CD14-positive monocyte (primary cell): ENCODE results near the gene NOD2. TPM values are rescaled to one million over a fixed set of nuclear protein-coding genes. Genes with fewer than 3 reads are reported as not detected.

Experiments
- DNase-seq, 3 donors: peaks; one replicate each; pipeline ENCODE4 v3.0.0-alpha.2; 2011 to 2022
- H2AFZ ChIP-seq: 2 replicates; pipeline ENCODE4 v1.6.0; 2012; ENCODE audit warnings: mild to moderate bottlenecking, low read depth, low read length, inconsistent platforms; ENCODE audit not compliant: insufficient read depth, poor library complexity, severe bottlenecking
- H3K27ac ChIP-seq, 2 donors: 1 replicate in 1 of 2; 2 replicates in 1 of 2; pipeline ENCODE4 v1.5.1; 2012 to 2013; ENCODE audit warnings: low read length in 2 of 2, control low read depth in 1 of 2, inconsistent platforms in 1 of 2, low read depth in 1 of 2, mild to moderate bottlenecking in 1 of 2
- H3K27me3 ChIP-seq, 2 donors: one replicate each; pipeline versions ENCODE4 v1.6.0 to v1.6.1; 2011 to 2013; ENCODE audit warnings: low read length in 2 of 2; ENCODE audit not compliant: control insufficient read depth in 2 of 2, insufficient read depth in 2 of 2
- H3K36me3 ChIP-seq, 2 donors: replicated peaks in 1 of 2; 1 replicate in 1 of 2; 2 replicates in 1 of 2; pipeline versions ENCODE4 v1.5.1 to v1.6.1; 2012 to 2013; ENCODE audit warnings: low read length in 2 of 2, control low read depth in 1 of 2, inconsistent platforms in 1 of 2, mild to moderate bottlenecking in 1 of 2; ENCODE audit not compliant: insufficient read depth in 2 of 2, control insufficient read depth in 1 of 2
- H3K4me1 ChIP-seq, 2 donors: 1 replicate in 1 of 2; 2 replicates in 1 of 2; pipeline versions ENCODE4 v1.5.1 to v1.6.1; 2012 to 2013; ENCODE audit warnings: low read length in 2 of 2, control low read depth in 1 of 2, inconsistent platforms in 1 of 2, mild to moderate bottlenecking in 1 of 2, moderate library complexity in 1 of 2; ENCODE audit not compliant: insufficient read depth in 2 of 2, control insufficient read depth in 1 of 2
- H3K4me2 ChIP-seq: replicated peaks from 2 replicates; pipeline ENCODE3; 2012; ENCODE audit warnings: low read length, moderate library complexity, mild to moderate bottlenecking; ENCODE audit not compliant: poor library complexity, severe bottlenecking; ENCODE audit errors: extremely low read depth
- H3K4me3 ChIP-seq, 3 experiments: fragments of 200-600 bp in 1 of 3; sonication (generic) in 1 of 3; replicated peaks in 1 of 3; 1 replicate in 2 of 3; 2 replicates in 1 of 3; pipeline ENCODE4 v1.5.1; 2011 to 2013; ENCODE audit warnings: low read length in 3 of 3, mild to moderate bottlenecking in 3 of 3, control low read depth in 2 of 3, low read depth in 2 of 3, inconsistent platforms in 1 of 3, moderate library complexity in 1 of 3
- H3K79me2 ChIP-seq: 2 replicates; pipeline ENCODE4 v1.6.0; 2012; ENCODE audit warnings: mild to moderate bottlenecking, control low read depth, inconsistent platforms, low read length, moderate library complexity; ENCODE audit not compliant: insufficient read depth
- H3K9ac ChIP-seq: 2 replicates; pipeline ENCODE4 v1.6.0; 2017; ENCODE audit warnings: low read length, mild to moderate bottlenecking; ENCODE audit not compliant: insufficient read depth, poor library complexity, severe bottlenecking
- H3K9me3 ChIP-seq, 2 donors: replicated peaks in 1 of 2; 1 replicate in 1 of 2; 2 replicates in 1 of 2; pipeline versions ENCODE4 v1.5.1 to v1.6.1; 2012 to 2013; ENCODE audit warnings: low read length in 2 of 2, control low read depth in 1 of 2; ENCODE audit not compliant: control insufficient read depth in 1 of 2, insufficient read depth in 1 of 2
- H4K20me1 ChIP-seq: 2 replicates; pipeline ENCODE4 v1.6.0; 2012; ENCODE audit warnings: mild to moderate bottlenecking, low read length, control low read depth, moderate library complexity; ENCODE audit not compliant: insufficient read depth
- H3K27ac Mint-ChIP-seq, 7 donors: one replicate each; pipeline ENCODE4 v1.8.0; 2020; ENCODE audit warnings: mild to moderate bottlenecking in 7 of 7, mixed read lengths in 7 of 7, moderate library complexity in 6 of 7, inconsistent platforms in 2 of 7
- H3K27me3 Mint-ChIP-seq, 3 donors: one replicate each; pipeline ENCODE4 v1.8.0; 2021 to 2022; ENCODE audit warnings: low read depth in 3 of 3, mild to moderate bottlenecking in 3 of 3, mixed read lengths in 3 of 3, moderate library complexity in 3 of 3, inconsistent platforms in 1 of 3
- H3K36me3 Mint-ChIP-seq, 2 donors: one replicate each; pipeline ENCODE4 v1.8.0; 2020; ENCODE audit warnings: mixed read lengths in 2 of 2, inconsistent platforms in 1 of 2, mild to moderate bottlenecking in 1 of 2
- H3K4me1 Mint-ChIP-seq: one replicate; pipeline ENCODE4 v1.8.0; 2020; ENCODE audit warnings: mild to moderate bottlenecking, mixed read lengths
- H3K4me3 Mint-ChIP-seq, 2 donors: one replicate each; pipeline ENCODE4 v1.8.0; 2020; ENCODE audit warnings: mild to moderate bottlenecking in 2 of 2, mixed read lengths in 2 of 2, moderate library complexity in 1 of 2
- H3K9me3 Mint-ChIP-seq, 7 donors: one replicate each; pipeline ENCODE4 v1.8.0; 2020 to 2022; ENCODE audit warnings: mixed read lengths in 7 of 7, mild to moderate bottlenecking in 6 of 7, moderate library complexity in 6 of 7, inconsistent platforms in 2 of 7
- CTCF ChIP-seq: fragments of 200-600 bp; IDR thresholded peaks from one replicate; pipeline ENCODE4 v1.8.0; 2022; ENCODE audit warnings: antibody characterized with exemption, mild to moderate bottlenecking
- WGBS: methylation state at CpG from one replicate; pipeline ENCODE4 v1.1.5; 2013; ENCODE audit warnings: missing lambda C conversion rate; ENCODE audit not compliant: insufficient coverage; 5-methylcytosine and 5-hydroxymethylcytosine counted together
- intact Hi-C, 2 donors: fragments of 100-400 bp; cut with micrococcal nuclease; formaldehyde crosslinking; loops; one replicate each; pipeline versions ENCODE4 v1.15.0 to v1.15.1; 2023
- polyA plus RNA-seq, 3 donors: library from polyadenylated mRNA; depleted of rRNA in 1 of 3; unstranded in 2 of 3; stranded (reverse) in 1 of 3; fragments of 300-500 nt in 2 of 3; fragments of >200 nt in 1 of 3; fragmentation: Illumina TruSeq in 2 of 3; gene quantifications; 1 replicate in 2 of 3; 2 replicates in 1 of 3; pipeline ENCODE4 v1.2.3, GENCODE V29; 2012 to 2021

NOD2 gene
- polyA plus RNA-seq, 3 donors = 18.5 to 83.3 (median 29.7) TPM

- peaks cover 0 to 3% (median 0%) of the 10 kb centered on the region in 3 donors for H3K27me3 Mint-ChIP-seq
Measured at GRCh38 chr16:50705436-50706110, 12.2 kb downstream of the NOD2 start.

GRCh38 chr16:50706250-50706649, 12.8 kb downstream of the NOD2 start:
- DNase-seq = no peak
- Mint-ChIP-seq H3K4me3 (no peak overlapping the region), H3K27ac (peak overlapping the region in 5 of 7 donors; percentile 13 to 85 (median 38)), H3K4me1 (peaks cover 72% of the 10 kb centered on the region), H3K36me3 (peaks cover 82 to 99% of the 10 kb centered on the region in 2 donors), H3K9me3 (peaks cover 12 to 21% (median 17%) of the 10 kb centered on the region in 7 donors), H3K27me3 (peaks cover 0 to 3% (median 0%) of the 10 kb centered on the region in 3 donors)
- Histone ChIP-seq H3K36me3 (peaks cover 61 to 93% of the 10 kb centered on the region in 2 donors), H3K9ac (no peak overlapping the region), H3K79me2 (peaks cover 96% of the 10 kb centered on the region), H3K27ac (peak overlapping the region in 1 of 2 donors; percentile 50), H3K9me3 (peaks cover 11 to 13% of the 10 kb centered on the region in 2 donors), H3K27me3 (no peaks in the 10 kb centered on the region), H3K4me3 (no peak overlapping the region), H3K4me2 (no peak overlapping the region), H4K20me1 (peaks cover 75% of the 10 kb centered on the region), H3K4me1 (peaks cover 53 to 77% of the 10 kb centered on the region in 2 donors), H2AFZ (no peak overlapping the region)
- WGBS = 80% methylated on average over 3 of the region's 3 CpGs
- TF ChIP-seq CTCF = no peak
- intact Hi-C loops = no loop called here

More at GRCh38 chr16:50705436-50706110, 12.2 kb downstream of the NOD2 start:
- Mint-ChIP-seq H3K4me1 (peaks cover 70% of the 10 kb centered on the region), H3K4me3 (no peak overlapping the region), H3K27ac (peak overlapping the region in 6 of 7 donors; percentile 3 to 85 (median 70)), H3K36me3 (peaks cover 82 to 99% of the 10 kb centered on the region in 2 donors), H3K9me3 (peaks cover 12 to 21% (median 17%) of the 10 kb centered on the region in 7 donors)
- WGBS = 50% methylated on average over 1 of the region's 5 CpGs
- DNase-seq = no peak
- H3K36me3 ChIP-seq = peaks cover 61 to 93% of the 10 kb centered on the region in 2 donors
- H3K79me2 ChIP-seq = peaks cover 96% of the 10 kb centered on the region
- peak overlapping the region in 1 of 2 donors; percentile 50 for H3K27ac ChIP-seq
- no peak overlapping the region for H2AFZ ChIP-seq
- no peak overlapping the region for H3K9ac ChIP-seq
- H3K27me3 ChIP-seq = no peaks in the 10 kb centered on the region
- H4K20me1 ChIP-seq = peaks cover 75% of the 10 kb centered on the region
- TF ChIP-seq CTCF = no peak
- H3K4me1 ChIP-seq = peaks cover 47 to 77% of the 10 kb centered on the region in 2 donors
- peaks cover 11 to 13% of the 10 kb centered on the region in 2 donors for H3K9me3 ChIP-seq
- intact Hi-C loops = no loop called here
- H3K4me3 ChIP-seq = no peak overlapping the region
- H3K4me2 ChIP-seq = no peak overlapping the region
